ENCODE results near the gene DEXI.

DNA sequence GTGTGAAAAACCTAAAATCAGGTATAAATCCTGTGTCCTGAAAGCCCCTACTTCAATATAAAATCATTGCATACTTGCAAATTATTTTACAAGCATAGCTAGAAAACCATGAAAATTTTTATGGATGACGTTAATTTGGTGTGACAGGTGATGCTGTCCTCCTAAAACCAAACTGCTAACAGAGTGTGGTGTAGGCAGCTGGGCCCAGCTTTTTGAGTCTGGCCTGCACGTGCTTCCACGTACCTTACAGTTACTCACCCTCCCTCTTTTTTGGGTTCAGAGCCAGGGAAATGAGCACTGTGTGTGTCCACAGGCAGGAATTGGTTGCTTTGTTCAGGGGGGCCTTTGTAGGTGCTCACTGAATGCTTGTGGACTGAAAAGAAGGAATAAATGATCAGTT lies 38.5 kb upstream of the DEXI start:
- TF ChIP-seq ZFP30 (CRISPR knock-in tag; IDR thresholded peaks at IDR 0.05) (no peak), ARNTL (CRISPR knock-in tag; IDR thresholded peaks at IDR 0.05; ENCODE audit: borderline replicate concordance, low read depth) (no peak), ZFP3 (CRISPR knock-in tag; IDR thresholded peaks at IDR 0.05) (no peak), ZNF8 (CRISPR knock-in tag; IDR thresholded peaks at IDR 0.05) (no peak), CREB5 (CRISPR knock-in tag; IDR thresholded peaks at IDR 0.05; ENCODE audit: low read depth) (no peak), ESRRG (CRISPR knock-in tag; IDR thresholded peaks at IDR 0.05) (no peak), OSR1 (CRISPR knock-in tag; IDR thresholded peaks at IDR 0.05) (no peak), TCF4 (CRISPR knock-in tag; IDR thresholded peaks at IDR 0.05; ENCODE audit: borderline replicate concordance) (no peak)
- TF ChIP-seq, protein P1, sequence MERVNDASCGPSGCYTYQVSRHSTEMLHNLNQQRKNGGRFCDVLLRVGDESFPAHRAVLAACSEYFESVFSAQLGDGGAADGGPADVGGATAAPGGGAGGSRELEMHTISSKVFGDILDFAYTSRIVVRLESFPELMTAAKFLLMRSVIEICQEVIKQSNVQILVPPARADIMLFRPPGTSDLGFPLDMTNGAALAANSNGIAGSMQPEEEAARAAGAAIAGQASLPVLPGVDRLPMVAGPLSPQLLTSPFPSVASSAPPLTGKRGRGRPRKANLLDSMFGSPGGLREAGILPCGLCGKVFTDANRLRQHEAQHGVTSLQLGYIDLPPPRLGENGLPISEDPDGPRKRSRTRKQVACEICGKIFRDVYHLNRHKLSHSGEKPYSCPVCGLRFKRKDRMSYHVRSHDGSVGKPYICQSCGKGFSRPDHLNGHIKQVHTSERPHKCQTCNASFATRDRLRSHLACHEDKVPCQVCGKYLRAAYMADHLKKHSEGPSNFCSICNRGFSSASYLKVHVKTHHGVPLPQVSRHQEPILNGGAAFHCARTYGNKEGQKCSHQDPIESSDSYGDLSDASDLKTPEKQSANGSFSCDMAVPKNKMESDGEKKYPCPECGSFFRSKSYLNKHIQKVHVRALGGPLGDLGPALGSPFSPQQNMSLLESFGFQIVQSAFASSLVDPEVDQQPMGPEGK (CRISPR knock-in tag; IDR thresholded peaks at IDR 0.05; ENCODE audit: borderline replicate concordance): no peak
- TF ChIP-seq, protein P2, sequence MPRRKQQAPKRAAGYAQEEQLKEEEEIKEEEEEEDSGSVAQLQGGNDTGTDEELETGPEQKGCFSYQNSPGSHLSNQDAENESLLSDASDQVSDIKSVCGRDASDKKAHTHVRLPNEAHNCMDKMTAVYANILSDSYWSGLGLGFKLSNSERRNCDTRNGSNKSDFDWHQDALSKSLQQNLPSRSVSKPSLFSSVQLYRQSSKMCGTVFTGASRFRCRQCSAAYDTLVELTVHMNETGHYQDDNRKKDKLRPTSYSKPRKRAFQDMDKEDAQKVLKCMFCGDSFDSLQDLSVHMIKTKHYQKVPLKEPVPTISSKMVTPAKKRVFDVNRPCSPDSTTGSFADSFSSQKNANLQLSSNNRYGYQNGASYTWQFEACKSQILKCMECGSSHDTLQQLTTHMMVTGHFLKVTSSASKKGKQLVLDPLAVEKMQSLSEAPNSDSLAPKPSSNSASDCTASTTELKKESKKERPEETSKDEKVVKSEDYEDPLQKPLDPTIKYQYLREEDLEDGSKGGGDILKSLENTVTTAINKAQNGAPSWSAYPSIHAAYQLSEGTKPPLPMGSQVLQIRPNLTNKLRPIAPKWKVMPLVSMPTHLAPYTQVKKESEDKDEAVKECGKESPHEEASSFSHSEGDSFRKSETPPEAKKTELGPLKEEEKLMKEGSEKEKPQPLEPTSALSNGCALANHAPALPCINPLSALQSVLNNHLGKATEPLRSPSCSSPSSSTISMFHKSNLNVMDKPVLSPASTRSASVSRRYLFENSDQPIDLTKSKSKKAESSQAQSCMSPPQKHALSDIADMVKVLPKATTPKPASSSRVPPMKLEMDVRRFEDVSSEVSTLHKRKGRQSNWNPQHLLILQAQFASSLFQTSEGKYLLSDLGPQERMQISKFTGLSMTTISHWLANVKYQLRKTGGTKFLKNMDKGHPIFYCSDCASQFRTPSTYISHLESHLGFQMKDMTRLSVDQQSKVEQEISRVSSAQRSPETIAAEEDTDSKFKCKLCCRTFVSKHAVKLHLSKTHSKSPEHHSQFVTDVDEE (CRISPR knock-in tag; IDR thresholded peaks at IDR 0.05): no peak

Data from SK-N-SH treated with all-trans-retinoic acid at 6 μM for 48 hours (cell line).